ENCODE measurements around the gene MROH2B.

The MROH2B gene

GRCh38 chr5:40962207-40962955 lies 108.8 kb downstream of the MROH2B start:
- DNase-seq: no peak

DNA sequence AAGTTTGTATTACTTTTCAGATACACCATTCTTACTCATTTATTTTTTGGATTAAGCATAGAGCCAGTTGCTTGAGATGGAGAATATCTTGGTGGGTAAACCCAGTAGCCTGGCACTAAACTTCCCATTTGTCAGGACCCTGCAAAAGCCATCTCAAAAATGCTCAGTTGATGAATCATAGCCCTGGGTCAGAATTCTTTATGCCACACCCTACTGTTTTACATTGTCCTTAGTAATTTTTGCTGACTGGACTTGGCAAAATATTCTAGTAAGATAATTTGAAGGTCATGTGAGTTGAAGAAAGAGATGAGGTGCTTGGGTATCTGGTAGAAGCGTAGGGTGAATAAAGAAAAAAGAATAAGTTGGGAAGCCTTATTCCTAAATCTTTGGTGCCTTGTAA lies 111.1 kb downstream of the MROH2B start:
- no peak for DNase-seq

GRCh38 chr5:40958811-40959210 lies 112.3 kb downstream of the MROH2B start:
- no peak for DNase-seq

- DNase-seq: no peak
These were observed 114.1 kb downstream of the MROH2B start for GRCh38 chr5:40957048-40957447.

DNA sequence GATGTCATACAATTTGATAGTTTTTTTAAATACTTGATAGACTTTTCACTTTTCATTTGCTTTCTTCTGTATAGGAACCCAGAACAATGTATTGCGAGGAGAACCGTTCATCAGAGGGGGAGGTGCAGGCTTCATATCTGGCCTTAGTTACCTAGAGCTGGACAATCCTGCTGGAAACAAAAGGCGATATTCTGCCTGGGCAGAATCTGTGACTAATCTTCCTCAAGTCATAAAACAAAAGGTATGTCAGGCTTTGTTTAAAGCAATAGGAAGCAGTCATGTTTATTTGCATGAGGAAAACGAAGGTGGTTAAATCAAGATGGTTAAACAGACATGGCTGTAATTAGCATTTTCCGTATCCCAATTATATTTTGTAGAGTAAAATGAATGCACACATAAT lies 115.8 kb downstream of the MROH2B start:
- DNase-seq: no peak

Data from T-helper 9 cell (primary cell).